Ascending aorta (tissue), 2 donors: ENCODE measurements around the gene TLE7. TPM values are rescaled to one million over a fixed set of nuclear protein-coding genes. Genes with fewer than 3 reads are reported as not detected.

Experiments used
- DNase-seq, 2 donors: peaks; one replicate each; pipeline ENCODE4 v3.0.0-alpha.2; 2019; ENCODE audit warnings: low spot score in 2 of 2
- H3K27ac ChIP-seq, 2 donors: fragments of 200-600 bp; sonication (generic); one replicate each; pipeline ENCODE4 v1.5.1; 2016 to 2017; ENCODE audit warnings: mild to moderate bottlenecking in 1 of 2
- H3K27me3 ChIP-seq: fragments of 200-600 bp; sonication (generic); one replicate; pipeline ENCODE4 v1.5.1; 2017
- H3K36me3 ChIP-seq, 2 donors: fragments of 200-600 bp; sonication (generic); one replicate each; pipeline ENCODE4 v1.5.1; 2016
- H3K4me1 ChIP-seq, 2 donors: fragments of 200-600 bp; sonication (generic); one replicate each; pipeline ENCODE4 v1.5.1; 2016 to 2017; ENCODE audit warnings: mild to moderate bottlenecking in 1 of 2
- H3K4me3 ChIP-seq, 2 donors: fragments of 200-600 bp; sonication (generic); one replicate each; pipeline ENCODE4 v1.5.1; 2016 to 2017; ENCODE audit warnings: mild to moderate bottlenecking in 1 of 2
- H3K9me3 ChIP-seq, 2 donors: fragments of 200-600 bp; sonication (generic); one replicate each; pipeline ENCODE4 v1.5.1; 2016
- intact Hi-C: fragments of 100-400 bp; cut with DNase I; formaldehyde crosslinking; loops from one replicate; pipeline ENCODE4 v1.15.1; 2023
- total RNA-seq: library from RNA; depleted of rRNA; stranded (reverse); fragments of >200 nt; gene quantifications from one replicate; pipeline ENCODE4 v1.1.0, GENCODE V29; 2016
- TF ChIP-seq, protein P1 (sequence below), 3 experiments: fragments of 200-600 bp in 2 of 3; fragments of 450-650 bp in 1 of 3; sonication (generic) in 2 of 3; IDR thresholded peaks; one replicate each; pipeline ENCODE4 v1.5.1; 2016 to 2019; ENCODE audit warnings: antibody characterized with exemption in 3 of 3, mild to moderate bottlenecking in 1 of 3, moderate library complexity in 1 of 3

TLE7 gene
- total RNA-seq, 1 donor from 2014 or later, result not detected

- no peak for DNase-seq
- Histone ChIP-seq H3K9me3 (no peaks in the 10 kb centered on the region), H3K4me3 (no peak overlapping the region), H3K27ac (no peak overlapping the region), H3K27me3 (no peaks in the 10 kb centered on the region), H3K36me3 (peaks cover 27 to 45% of the 10 kb centered on the region in 2 donors), H3K4me1 (no peaks in the 10 kb centered on the region)
- TF ChIP-seq, protein P1, sequence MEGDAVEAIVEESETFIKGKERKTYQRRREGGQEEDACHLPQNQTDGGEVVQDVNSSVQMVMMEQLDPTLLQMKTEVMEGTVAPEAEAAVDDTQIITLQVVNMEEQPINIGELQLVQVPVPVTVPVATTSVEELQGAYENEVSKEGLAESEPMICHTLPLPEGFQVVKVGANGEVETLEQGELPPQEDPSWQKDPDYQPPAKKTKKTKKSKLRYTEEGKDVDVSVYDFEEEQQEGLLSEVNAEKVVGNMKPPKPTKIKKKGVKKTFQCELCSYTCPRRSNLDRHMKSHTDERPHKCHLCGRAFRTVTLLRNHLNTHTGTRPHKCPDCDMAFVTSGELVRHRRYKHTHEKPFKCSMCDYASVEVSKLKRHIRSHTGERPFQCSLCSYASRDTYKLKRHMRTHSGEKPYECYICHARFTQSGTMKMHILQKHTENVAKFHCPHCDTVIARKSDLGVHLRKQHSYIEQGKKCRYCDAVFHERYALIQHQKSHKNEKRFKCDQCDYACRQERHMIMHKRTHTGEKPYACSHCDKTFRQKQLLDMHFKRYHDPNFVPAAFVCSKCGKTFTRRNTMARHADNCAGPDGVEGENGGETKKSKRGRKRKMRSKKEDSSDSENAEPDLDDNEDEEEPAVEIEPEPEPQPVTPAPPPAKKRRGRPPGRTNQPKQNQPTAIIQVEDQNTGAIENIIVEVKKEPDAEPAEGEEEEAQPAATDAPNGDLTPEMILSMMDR (IDR thresholded peaks at IDR 0.05), result no peak
- intact Hi-C loops, result no loop called here
Measured at GRCh38 chr16:71473891-71474290, 32.0 kb upstream of the TLE7 start.

GRCh38 chr16:71472931-71473330 is 31.1 kb upstream of the TLE7 start:
- H3K27me3 ChIP-seq, result no peaks in the 10 kb centered on the region
- H3K4me3 ChIP-seq, result no peak overlapping the region
- DNase-seq, result no peak
- no peaks in the 10 kb centered on the region for H3K4me1 ChIP-seq
- TF ChIP-seq, protein P1 (IDR thresholded peaks at IDR 0.05), result no peak
- intact Hi-C loops, result no loop called here
- H3K36me3 ChIP-seq, result peaks cover 22 to 36% of the 10 kb centered on the region in 2 donors
- no peak overlapping the region for H3K27ac ChIP-seq
- no peaks in the 10 kb centered on the region for H3K9me3 ChIP-seq

GRCh38 chr16:71472051-71472450 is 30.2 kb upstream of the TLE7 start:
- Histone ChIP-seq H3K27me3 (no peaks in the 10 kb centered on the region), H3K27ac (no peak overlapping the region), H3K36me3 (peaks cover 13 to 27% of the 10 kb centered on the region in 2 donors), H3K4me1 (no peaks in the 10 kb centered on the region), H3K4me3 (no peak overlapping the region), H3K9me3 (no peaks in the 10 kb centered on the region)
- DNase-seq, result no peak
- TF ChIP-seq, protein P1 (IDR thresholded peaks at IDR 0.05), result no peak
- intact Hi-C loops, result no loop called here

GRCh38 chr16:71467810-71468209 is 26.0 kb upstream of the TLE7 start:
- H3K27ac ChIP-seq, result no peak overlapping the region
- no peaks in the 10 kb centered on the region for H3K9me3 ChIP-seq
- intact Hi-C loops, result loop anchor here (10.0 kb wide), 1 partner anchor 663 kb away; the partner anchor contains the start of gene VAC14

GRCh38 chr16:71464231-71464630 is 22.4 kb upstream of the TLE7 start:
- Histone ChIP-seq H3K4me1 (peaks cover 0 to 9% of the 10 kb centered on the region in 2 donors), H3K4me3 (no peak overlapping the region), H3K36me3 (no peaks in the 10 kb centered on the region), H3K27me3 (no peaks in the 10 kb centered on the region), H3K27ac (no peak overlapping the region), H3K9me3 (no peaks in the 10 kb centered on the region)
- intact Hi-C loops, result loop anchor here (10.0 kb wide), 1 partner anchor 659 kb away; the partner anchor contains the start of gene VAC14
- TF ChIP-seq, protein P1 (IDR thresholded peaks at IDR 0.05), result no peak
- no peak for DNase-seq

More at GRCh38 chr16:71467810-71468209, 26.0 kb upstream of the TLE7 start:
- Histone ChIP-seq H3K4me3 (no peak overlapping the region), H3K4me1 (no peaks in the 10 kb centered on the region), H3K27me3 (no peaks in the 10 kb centered on the region), H3K36me3 (peaks cover 0 to 3% of the 10 kb centered on the region in 2 donors)
- DNase-seq, result no peak
- TF ChIP-seq, protein P1 (IDR thresholded peaks at IDR 0.05), result no peak
